ENCODE results near the gene GLG1.

DNA sequence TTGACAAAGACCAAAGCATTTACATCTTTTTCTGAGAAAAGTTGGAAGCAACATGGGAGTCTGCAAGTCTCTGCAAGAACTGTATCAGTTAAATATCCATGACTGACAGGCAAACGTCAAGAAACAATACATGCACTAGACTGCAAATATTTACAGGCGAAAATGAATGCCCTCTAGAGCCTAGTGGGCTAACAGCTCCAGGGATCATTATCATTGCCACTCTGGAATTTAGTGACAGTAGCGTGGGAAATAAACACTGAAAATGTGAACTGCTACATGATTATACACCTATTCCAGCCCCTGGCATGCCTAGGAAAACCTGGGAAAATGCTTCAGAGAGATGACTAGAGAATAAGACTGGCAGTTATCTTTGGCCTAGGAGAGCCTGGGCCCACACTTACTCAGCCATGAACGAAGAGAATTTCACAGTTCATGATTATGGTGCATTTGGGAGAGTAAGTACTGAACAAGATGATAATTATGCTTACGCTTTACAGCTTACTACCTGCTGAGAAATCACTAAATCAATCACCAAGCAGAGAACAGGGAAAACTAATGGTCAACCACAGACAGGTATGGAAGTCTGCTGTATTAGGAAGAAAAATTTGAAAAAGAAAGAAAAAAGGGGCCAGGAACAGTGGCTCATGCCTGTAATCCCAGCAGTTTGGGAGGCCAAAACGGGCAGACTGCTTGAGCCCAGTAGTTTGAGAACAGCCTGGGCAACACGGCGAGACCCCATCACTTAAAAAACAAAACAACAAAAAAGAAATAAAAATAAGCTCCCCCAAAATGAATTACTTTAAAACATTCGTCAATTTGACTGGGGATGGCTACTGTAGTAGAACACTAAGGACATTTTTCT is 119.0 kb downstream of the GLG1 start:
- TF ChIP-seq, protein P1, sequence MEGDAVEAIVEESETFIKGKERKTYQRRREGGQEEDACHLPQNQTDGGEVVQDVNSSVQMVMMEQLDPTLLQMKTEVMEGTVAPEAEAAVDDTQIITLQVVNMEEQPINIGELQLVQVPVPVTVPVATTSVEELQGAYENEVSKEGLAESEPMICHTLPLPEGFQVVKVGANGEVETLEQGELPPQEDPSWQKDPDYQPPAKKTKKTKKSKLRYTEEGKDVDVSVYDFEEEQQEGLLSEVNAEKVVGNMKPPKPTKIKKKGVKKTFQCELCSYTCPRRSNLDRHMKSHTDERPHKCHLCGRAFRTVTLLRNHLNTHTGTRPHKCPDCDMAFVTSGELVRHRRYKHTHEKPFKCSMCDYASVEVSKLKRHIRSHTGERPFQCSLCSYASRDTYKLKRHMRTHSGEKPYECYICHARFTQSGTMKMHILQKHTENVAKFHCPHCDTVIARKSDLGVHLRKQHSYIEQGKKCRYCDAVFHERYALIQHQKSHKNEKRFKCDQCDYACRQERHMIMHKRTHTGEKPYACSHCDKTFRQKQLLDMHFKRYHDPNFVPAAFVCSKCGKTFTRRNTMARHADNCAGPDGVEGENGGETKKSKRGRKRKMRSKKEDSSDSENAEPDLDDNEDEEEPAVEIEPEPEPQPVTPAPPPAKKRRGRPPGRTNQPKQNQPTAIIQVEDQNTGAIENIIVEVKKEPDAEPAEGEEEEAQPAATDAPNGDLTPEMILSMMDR (conservative IDR thresholded peaks at IDR 0.05; ENCODE audit: low read depth, low read length), result no peak
- TF ChIP-seq EZH2 (IDR thresholded peaks at IDR 0.05; ENCODE audit: borderline replicate concordance, low read depth, low read length, poor library complexity, severe bottlenecking), result no peak

Measured in A673 (cell line).